SH-SY5Y (cell line): Measurements from ENCODE around the gene SEPHS2.
A peak's percentile ranks its signal among the peaks of the same experiment; 100 is the strongest.

Source experiments
- GATA2 ChIP-seq: IDR thresholded peaks from 2 replicates; pipeline ENCODE4 v1.6.1; 2011; ENCODE audit warnings: mild to moderate bottlenecking, low read depth, low read length
- GATA3 ChIP-seq: IDR thresholded peaks from 2 replicates; pipeline ENCODE4 v1.6.1; 2011; ENCODE audit warnings: low read depth, mild to moderate bottlenecking, low read length, moderate library complexity

SEPHS2 gene

DNA sequence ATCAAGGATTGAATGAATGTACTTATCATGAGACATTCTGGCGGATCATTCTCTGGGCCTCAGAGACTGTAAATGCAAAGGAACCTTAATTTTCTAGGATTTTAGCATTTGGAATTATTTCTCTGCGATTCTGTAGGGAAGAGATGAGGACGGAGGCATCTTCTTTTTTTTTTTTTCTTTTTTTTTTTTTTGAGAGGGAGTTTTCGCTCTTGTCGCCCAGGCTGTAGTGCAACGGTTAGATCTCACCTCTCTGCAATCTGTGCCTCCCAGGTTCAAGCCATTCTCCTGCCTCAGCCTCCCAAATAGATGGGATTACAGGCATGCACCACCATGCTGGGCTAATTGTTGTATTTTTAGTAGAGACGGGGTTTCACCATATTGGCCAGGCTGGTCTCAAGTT is 29.0 kb upstream of the SEPHS2 start:
- TF ChIP-seq GATA2 (no peak), GATA3 (no peak)

DNA sequence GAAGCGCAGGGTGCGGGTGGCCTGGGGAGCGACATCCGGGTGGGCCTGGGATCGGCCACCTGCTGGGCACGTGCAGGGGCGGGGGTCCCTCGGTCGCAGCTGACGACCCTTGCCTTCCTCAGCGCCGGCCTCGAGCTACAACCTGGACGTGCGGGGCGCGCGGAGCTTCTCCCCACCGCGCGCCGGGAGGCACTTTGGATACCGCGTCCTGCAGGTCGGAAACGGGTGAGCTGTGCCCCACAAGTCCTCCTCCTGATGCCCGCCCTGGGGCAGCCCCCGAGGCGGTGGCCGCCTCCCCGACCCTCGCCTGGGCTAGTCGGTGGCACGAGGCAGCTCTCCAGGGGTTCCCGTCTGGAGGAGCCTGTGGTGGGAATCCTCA is 28.4 kb upstream of the SEPHS2 start:
- TF ChIP-seq GATA2: no peak
- no peak for TF ChIP-seq GATA3

DNA sequence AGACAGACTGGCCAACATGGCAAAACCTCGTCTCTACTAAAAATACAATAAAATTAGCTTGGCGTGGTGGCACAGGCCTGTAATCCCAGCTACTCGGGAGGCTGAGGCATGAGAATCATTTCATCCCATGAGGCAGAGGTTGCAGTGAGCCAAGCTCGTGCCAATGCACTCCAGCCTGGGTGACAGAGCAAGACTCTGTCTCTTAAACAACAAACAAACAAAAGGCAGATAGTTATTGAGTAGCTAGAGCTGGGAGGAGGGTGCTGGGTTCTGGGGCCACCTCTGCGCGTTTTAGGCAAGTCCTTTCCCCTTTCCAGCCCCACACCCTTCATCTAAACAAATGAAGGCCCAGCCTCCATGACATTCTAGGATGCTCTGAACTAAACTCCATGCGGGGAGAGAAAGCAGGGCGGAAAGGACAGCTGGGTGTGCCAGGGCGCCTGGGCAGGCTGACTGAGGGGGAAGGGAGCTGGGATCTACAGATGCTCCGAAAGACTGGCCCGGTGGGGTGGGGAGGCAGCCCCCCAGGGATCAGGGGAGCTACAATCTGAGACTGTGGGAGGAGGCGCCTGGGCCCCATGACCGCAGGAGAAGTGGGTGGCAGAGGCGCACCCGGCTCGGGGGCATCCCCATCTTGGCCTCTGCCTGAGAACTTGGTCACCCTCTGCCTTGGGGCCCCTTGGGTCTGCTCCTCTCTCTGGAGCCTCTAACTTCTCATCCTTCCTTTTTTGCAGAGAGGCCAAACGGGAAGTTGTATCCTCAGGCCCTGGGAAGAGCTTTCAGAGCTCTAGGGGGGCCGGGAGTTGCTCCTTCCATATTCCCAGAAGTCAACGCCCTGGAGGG is 27.8 kb upstream of the SEPHS2 start:
- TF ChIP-seq GATA3 (no peak), GATA2 (no peak)

DNA sequence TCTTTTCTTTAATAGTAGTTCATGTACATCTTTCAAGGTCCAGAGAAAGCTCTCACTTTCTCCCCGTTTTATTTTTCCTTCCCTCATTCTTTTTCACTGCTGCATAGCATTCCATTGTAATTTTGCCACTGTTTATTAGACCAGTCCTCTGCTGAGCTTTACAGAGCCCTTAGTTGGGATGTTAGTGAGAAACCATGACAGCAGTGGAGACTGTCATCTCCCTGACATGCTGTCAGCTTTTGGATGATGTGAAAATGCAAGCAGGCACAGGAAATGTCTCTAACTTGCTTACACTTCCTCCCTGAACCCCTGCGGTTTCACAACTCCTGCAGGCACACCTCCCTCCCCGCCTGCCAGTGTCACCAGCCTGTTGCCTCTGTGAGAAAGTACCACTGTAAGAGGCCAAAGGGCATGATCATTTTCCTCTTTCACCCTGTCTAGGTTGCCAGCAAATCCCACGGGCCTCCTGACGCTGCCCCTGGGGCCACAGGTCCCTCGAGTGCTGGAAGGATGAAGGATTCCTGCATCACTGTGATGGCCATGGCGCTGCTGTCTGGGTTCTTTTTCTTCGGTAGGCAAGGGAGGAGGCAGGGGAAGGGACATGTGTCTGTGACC is 26.8 kb upstream of the SEPHS2 start, which contains the start of gene ITGAL:
ITGAL (plus strand) TSS at position 415 of the 615 bp plus-strand sequence; CDS start at position 511, 96 bp downstream.
- no peak for TF ChIP-seq GATA3
- no peak for TF ChIP-seq GATA2

DNA sequence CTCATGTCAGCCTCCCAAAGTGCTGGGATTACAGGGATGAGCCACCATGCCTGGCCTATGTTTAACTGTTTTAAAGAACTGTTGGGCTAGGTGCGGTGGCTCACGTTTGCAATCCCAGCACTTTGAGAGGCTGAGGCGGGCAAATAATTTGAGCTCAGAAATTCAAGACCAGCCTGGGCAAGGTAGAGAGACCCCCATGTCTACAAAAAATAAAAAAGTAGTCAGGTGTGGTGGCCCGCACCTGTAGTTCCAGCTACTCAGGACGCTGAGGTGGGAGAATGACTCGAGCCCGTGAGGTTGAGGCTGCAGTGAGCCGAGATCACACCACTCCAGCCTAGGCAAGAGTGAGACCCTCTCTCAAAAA is 24.9 kb upstream of the SEPHS2 start:
- TF ChIP-seq GATA2 (no peak), GATA3 (no peak)

DNA sequence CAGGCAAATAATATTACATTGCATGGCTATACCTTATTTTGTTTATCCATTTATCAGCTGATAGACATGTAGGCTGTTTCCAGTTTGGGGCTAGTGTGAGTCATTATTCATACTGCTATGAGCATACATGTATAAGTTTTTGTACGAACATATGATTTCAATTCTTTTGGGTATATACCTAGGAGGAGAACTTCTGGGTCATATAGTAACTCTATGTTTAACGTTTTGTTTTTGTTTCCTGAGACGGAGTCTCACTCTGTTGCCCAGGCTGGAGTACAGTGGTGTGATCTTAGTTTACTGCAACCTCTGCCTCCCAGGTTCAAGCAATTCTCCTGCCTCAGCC is 24.5 kb upstream of the SEPHS2 start:
- no peak for TF ChIP-seq GATA3
- TF ChIP-seq GATA2: no peak

DNA sequence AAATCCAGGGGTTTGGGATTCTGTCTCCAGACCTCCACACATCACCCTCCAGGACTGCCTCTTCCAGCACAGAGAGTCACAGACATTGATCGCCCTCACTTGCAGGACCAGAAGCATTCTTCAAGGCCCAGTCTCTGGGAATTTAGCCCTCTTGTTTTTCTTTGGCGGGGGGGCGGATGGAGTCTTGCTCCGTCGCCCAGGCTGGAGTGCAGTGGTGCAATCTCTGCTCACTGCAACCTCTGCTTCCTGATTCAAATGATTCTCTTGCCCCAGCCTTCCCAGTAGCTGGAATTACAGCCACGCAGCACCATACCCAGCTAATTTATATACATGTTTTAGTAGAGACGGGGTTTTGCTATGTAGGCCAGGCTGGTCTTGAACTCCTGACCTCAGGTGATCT is 18.4 kb upstream of the SEPHS2 start:
- no peak for TF ChIP-seq GATA2
- no peak for TF ChIP-seq GATA3

DNA sequence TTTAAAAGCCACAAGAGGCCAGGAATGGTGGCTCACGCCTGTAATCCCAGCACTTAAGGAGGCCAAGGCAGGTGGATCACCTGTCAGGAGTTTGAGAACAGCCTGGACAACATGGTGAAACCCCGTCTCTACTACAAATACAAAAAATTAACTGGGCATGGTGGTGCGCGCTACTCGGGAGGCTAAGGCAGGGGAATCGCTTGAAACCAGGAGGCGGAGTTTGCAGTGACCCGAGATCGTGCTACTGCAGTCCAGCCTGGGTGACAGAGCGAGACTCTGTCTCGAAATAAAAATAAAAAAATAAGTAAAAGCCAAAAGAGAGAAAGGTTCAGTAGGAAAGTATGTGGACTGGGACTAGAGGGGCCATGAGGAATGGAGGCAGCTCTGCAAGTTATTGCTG is 13.8 kb upstream of the SEPHS2 start:
- TF ChIP-seq GATA3: no peak
- TF ChIP-seq GATA2: no peak

DNA sequence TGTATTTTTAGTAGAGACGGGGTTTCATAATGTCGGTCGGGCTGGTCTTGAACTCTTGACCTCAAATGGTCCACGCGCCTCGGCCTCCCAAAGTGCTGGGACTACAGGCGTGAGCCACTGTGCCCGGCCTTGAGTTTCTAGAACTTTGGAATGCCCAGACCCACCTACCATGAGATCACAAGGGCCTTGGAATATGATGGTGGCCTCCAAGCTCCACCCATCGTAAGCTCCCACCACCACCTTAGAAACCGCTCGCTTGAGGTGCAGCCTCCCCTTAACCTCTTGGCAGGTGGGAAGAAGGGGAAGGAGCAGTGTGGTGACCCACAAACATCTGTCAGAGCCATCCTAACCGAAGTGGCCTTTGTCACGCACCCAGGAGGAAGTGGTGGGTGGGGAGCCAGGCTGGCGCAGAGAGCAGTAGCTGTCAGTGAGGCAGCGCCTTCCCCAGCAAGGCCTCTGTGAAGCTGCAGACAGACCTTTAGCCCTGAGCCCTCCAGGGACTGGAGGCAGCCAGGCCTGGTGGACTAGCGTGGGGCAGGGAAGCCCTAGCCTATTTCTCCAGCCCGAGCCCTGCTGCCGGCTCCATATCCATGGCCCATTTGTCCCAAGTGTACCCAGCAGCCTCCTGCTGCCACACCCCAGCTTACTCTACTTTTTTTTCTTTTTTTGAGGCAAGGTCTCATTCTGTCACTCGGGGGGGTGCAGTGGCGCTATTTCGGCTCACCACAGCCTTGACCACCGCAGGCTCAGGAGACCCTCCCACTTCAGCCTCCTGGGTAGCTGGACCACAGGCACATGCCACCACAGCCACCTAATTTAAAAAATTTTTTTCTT is 13.1 kb upstream of the SEPHS2 start:
- TF ChIP-seq GATA3 (no peak), GATA2 (no peak)

DNA sequence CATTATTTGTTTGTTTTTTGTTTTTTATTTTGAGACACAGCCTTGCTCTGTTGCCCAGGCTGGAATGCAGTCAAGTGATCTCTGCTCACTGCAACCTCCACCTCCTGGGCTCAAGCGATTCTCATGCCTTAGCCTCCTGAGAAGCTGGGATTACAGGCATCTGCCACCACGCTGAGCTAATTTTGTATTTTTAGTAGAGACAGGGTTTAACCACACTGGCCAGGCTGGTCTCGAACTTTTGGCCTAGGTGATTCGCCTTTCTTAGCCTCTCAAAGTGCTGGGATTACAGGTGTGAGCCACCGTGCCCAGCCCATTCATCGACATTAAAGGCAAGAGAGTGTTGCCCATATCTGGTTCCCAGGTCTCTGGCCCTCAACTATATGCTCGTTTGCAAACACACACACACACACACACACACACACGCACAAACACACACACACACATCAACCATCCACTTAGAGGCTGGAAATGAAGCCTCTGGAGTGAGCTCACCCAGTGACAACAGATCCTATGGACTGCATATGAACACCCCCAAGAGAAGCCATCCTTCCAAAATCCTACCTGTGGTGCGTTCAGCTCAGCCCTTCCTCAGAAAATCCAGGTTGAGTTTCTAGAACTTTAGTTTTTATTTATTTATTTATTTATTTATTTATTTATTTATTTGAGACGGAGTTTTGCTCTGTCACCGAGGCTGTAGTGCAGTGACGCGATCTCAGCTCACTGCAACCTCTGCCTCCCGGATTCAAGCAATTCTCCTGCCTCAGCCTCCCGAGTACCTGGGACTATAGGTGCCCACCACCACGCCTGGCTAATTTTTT is 12.3 kb upstream of the SEPHS2 start:
- TF ChIP-seq GATA3: no peak
- no peak for TF ChIP-seq GATA2

DNA sequence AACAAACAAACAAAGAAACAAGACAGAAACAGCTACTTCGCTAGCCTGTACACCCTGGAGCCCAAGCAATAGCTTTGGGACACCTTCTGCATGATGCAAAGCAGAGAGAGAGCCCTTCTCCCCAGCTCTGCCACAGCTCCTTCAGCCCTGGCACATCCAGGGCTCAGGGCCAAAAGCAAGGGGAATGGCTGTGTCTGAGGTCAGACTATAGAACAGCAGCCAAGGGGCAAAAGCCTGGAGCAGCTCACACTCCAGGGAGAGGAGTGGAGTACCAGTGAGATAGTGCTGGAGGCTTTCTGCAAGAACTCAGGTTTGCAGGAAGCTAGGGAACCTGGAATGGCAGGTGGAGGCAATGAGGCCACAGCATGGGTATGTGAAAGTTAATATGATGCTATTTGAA is 11.6 kb upstream of the SEPHS2 start:
- TF ChIP-seq GATA2: no peak
- no peak for TF ChIP-seq GATA3

DNA sequence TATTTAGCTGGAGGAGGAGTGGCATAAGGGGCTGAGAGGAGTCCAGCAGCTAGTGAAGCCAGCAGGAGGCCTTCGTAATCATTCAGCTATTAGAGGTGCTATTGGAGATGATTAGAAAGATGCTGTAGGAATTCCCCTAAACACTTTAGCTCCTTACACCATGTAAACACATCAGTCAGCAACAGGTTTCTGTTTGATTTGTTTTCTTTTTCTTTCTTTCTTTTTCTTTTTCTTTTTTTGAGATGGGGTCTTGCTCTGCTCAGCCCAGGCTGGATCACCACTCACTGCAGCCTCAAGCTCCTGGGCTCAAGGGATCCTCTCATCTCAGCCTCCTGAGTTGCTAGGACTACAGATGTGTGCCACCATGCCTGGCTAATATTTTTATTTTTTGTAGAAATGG is 10.6 kb upstream of the SEPHS2 start:
- TF ChIP-seq GATA2 (no peak), GATA3 (no peak)

DNA sequence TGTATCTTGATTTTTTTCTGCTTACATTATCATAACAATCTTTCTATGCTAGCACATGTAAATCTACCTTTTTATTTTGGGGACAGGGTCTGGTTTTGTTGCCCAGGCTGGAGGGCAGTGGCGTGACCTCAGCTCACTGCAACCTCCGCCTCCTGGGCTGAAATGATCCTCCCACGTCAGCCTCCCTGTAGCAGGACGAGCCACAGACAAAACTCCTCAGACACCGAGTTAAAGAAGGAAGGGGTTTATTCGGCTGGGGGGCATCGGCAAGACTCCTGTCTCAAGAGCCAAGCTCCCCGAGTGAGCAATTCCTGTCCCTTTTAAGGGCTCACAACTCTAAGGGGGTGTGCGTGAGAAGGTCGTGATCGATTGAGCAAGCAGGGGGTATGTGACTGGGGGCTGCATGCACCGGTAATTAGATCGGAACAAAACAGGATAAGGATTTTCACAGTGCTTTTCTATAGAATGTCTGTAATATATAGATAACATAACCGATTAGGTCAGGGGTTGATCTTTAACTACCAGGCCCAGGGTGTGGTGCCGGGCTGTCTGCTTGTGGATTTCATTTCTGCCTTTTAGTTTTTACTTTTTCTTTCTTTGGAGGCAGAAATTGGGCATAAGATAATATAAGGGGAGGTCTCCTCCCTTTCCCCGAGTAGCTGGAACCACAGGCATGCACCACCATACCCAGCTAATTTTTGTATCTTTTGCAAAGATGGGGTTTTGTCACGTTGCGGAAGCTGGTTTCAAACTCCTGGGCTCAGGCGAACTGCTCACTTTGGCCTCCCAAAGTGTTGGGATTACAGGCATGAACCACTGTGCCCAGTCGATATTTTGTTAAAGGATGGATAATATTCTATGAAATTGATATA is 7.3 kb upstream of the SEPHS2 start:
- TF ChIP-seq GATA2: peak; percentile 50
